GM12878 (cell line): ENCODE data around the gene TBCD. TPM values are rescaled to one million over a fixed set of nuclear protein-coding genes. Genes with fewer than 3 reads are reported as not detected.

Source experiments
- ATAC-seq: fragments of 200-7000 bp; cut with Tn5 transposase; 3 replicates; pipeline ENCODE4 v1.9.1; 2020; ENCODE audit warnings: mild to moderate bottlenecking, moderate library complexity
- BruUV-seq: library from RNA; stranded (reverse); fragments of 400-500 nt; replicated peaks from 2 replicates; lab custom pipeline; 2021; lab: Mats Ljungman, UMichigan
- CTCF ChIA-PET: fragments of 300-600 bp; sonication (Branson Sonifier 250); formaldehyde crosslinking; extraction: SDS; loops from one replicate; lab custom pipeline; 2021; ENCODE audit warnings: inconsistent platforms; lab: Yijun Ruan, JAX
- POLR2A ChIA-PET: fragments of 350-600 bp; formaldehyde crosslinking; extraction: SDS; loops from one replicate; lab custom pipeline; 2021; ENCODE audit warnings: inconsistent platforms; lab: Charles Lee
- RAD21 ChIA-PET: fragments of 300-600 bp; sonication (Branson Sonifier 250); formaldehyde crosslinking; loops from one replicate; lab custom pipeline; 2023; ENCODE audit warnings: antibody characterized with exemption; ENCODE audit not compliant: unreplicated experiment; lab: Charles Lee
- SMC1A ChIA-PET: fragments of 300-600 bp; sonication (Branson Sonifier 250); formaldehyde crosslinking; loops from one replicate; lab custom pipeline; 2023; ENCODE audit not compliant: unreplicated experiment, uncharacterized antibody; lab: Charles Lee
- DNase-seq: peaks from one replicate; pipeline ENCODE4 v3.0.0-alpha.2; 2011; ENCODE audit warnings: low read depth, low spot score
- FAIRE-seq: peaks from 3 replicates; lab custom pipeline; 2011; peaks lifted over from hg19 to GRCh38; lab: Jason Lieb, UNC
- H2AFZ ChIP-seq: 2 replicates; pipeline ENCODE4 v1.6.0; 2011; ENCODE audit warnings: low read depth, low read length, control low read depth; ENCODE audit not compliant: control insufficient read depth
- H3K27ac ChIP-seq: 2 replicates; pipeline ENCODE4 v1.5.1; 2011; ENCODE audit warnings: control low read depth; ENCODE audit not compliant: control insufficient read depth, insufficient read depth
- H3K27me3 ChIP-seq, 2 experiments: replicated peaks in 1 of 2; 2 replicates each; pipeline versions ENCODE4 v1.6.0 to v1.6.1; 2011; ENCODE audit warnings: low read length in 1 of 2; ENCODE audit not compliant: control insufficient read depth in 2 of 2, insufficient read depth in 2 of 2
- H3K36me3 ChIP-seq, 2 experiments: 2 replicates each; pipeline ENCODE4 v1.5.1; 2011; ENCODE audit warnings: low read length in 1 of 2; ENCODE audit not compliant: control insufficient read depth in 2 of 2, insufficient read depth in 2 of 2
- H3K4me1 ChIP-seq: 2 replicates; pipeline ENCODE4 v1.6.1; 2011; ENCODE audit warnings: mild to moderate bottlenecking, low read length, moderate library complexity, mixed read lengths; ENCODE audit not compliant: control insufficient read depth, insufficient read depth
- H3K4me2 ChIP-seq: 2 replicates; pipeline ENCODE4 v1.6.0; 2011; ENCODE audit warnings: control low read depth; ENCODE audit not compliant: control insufficient read depth, insufficient read depth
- H3K4me3 ChIP-seq: fragments of 200-600 bp; sonication (generic); 2 replicates; pipeline ENCODE4 v1.5.1; 2016
- H3K79me2 ChIP-seq: 2 replicates; pipeline ENCODE4 v1.6.0; 2011; ENCODE audit warnings: low read length; ENCODE audit not compliant: control insufficient read depth, insufficient read depth
- H3K9ac ChIP-seq: 2 replicates; pipeline ENCODE4 v1.8.0; 2011; ENCODE audit warnings: low read length, control low read depth, mixed read lengths; ENCODE audit not compliant: control insufficient read depth, insufficient read depth
- H3K9me3 ChIP-seq: replicated peaks from 3 replicates; pipeline ENCODE4 v1.5.1; 2011; ENCODE audit warnings: mild to moderate bottlenecking, low read length; ENCODE audit not compliant: control insufficient read depth, insufficient read depth
- H4K20me1 ChIP-seq: 2 replicates; pipeline ENCODE4 v1.6.0; 2011; ENCODE audit not compliant: control insufficient read depth, insufficient read depth
- BACH1 ChIP-seq: fragments of 450-650 bp; IDR thresholded peaks from 2 replicates; pipeline ENCODE4 v1.6.1; 2017; ENCODE audit warnings: mild to moderate bottlenecking, borderline replicate concordance
- BCL11A ChIP-seq: IDR thresholded peaks from 2 replicates; pipeline ENCODE4 v1.6.1; 2011; ENCODE audit warnings: low read depth, low read length
- BCL3 ChIP-seq: IDR thresholded peaks from 2 replicates; pipeline ENCODE4 v1.6.1; 2011; ENCODE audit warnings: borderline replicate concordance, low read depth, mild to moderate bottlenecking, moderate library complexity, low read length; ENCODE audit not compliant: insufficient read depth, poor library complexity, severe bottlenecking
- CBFB ChIP-seq: IDR thresholded peaks from 2 replicates; pipeline ENCODE4 v1.6.1; 2016; ENCODE audit warnings: antibody characterized with exemption, low read depth
- MAX ChIP-seq: IDR thresholded peaks from 2 replicates; pipeline ENCODE4 v1.6.1; 2012; ENCODE audit warnings: low read depth, low read length, improper control_type of control experiment
- NBN ChIP-seq: fragments of 450-650 bp; IDR thresholded peaks from 2 replicates; pipeline ENCODE4 v1.6.1; 2016
- NR2F1 ChIP-seq: fragments of 450-650 bp; conservative IDR thresholded peaks from 2 replicates; pipeline ENCODE4 v1.6.1; 2017; ENCODE audit warnings: mild to moderate bottlenecking
- NRF1 ChIP-seq: conservative IDR thresholded peaks from 2 replicates; pipeline ENCODE4 v1.6.1; 2011; ENCODE audit warnings: mild to moderate bottlenecking, low read depth, low read length, improper control_type of control experiment
- PBX3 ChIP-seq: IDR thresholded peaks from 2 replicates; pipeline ENCODE4 v1.6.1; 2011; ENCODE audit warnings: mild to moderate bottlenecking, low read depth, low read length, moderate library complexity; ENCODE audit not compliant: insufficient replicate concordance
- PRDM15 ChIP-seq: fragments of 450-650 bp; formaldehyde crosslinking; IDR thresholded peaks from 2 replicates; pipeline ENCODE4 v1.4.0; 2020; ENCODE audit warnings: mild to moderate bottlenecking, moderate library complexity
- SMAD1 ChIP-seq: fragments of 450-650 bp; IDR thresholded peaks from 2 replicates; pipeline ENCODE4 v1.6.1; 2018; ENCODE audit warnings: mild to moderate bottlenecking, low read depth; ENCODE audit not compliant: partially characterized antibody
- SPI1 ChIP-seq: IDR thresholded peaks from 2 replicates; pipeline ENCODE4 v1.6.1; 2011; ENCODE audit warnings: low read depth, mild to moderate bottlenecking, low read length, moderate library complexity, borderline replicate concordance; ENCODE audit not compliant: insufficient read depth
- SREBF1 ChIP-seq: IDR thresholded peaks from 2 replicates; pipeline ENCODE4 v1.6.1; 2012; ENCODE audit warnings: mild to moderate bottlenecking, low read length
- USF1 ChIP-seq: IDR thresholded peaks from 2 replicates; pipeline ENCODE4 v1.6.1; 2011; ENCODE audit warnings: borderline replicate concordance, low read depth, mild to moderate bottlenecking, moderate library complexity, mixed read lengths, low read length; ENCODE audit not compliant: insufficient read depth; ENCODE audit errors: extremely low read length
- WRNIP1 ChIP-seq: IDR thresholded peaks from 2 replicates; pipeline ENCODE4 v1.6.1; 2011; ENCODE audit warnings: low read depth, low read length, improper control_type of control experiment, borderline replicate concordance
- whole genome bisulfite sequencing: methylation state at CpG from one replicate; pipeline ENCODE4 v1.1.6; 2016; ENCODE audit warnings: low lambda C conversion rate; ENCODE audit not compliant: insufficient replicate concordance, insufficient coverage; ENCODE audit errors: missing lambda C conversion rate; 5-methylcytosine and 5-hydroxymethylcytosine counted together
- in situ Hi-C: fragments of 300-500 bp; cut with MboI; formaldehyde crosslinking; loops from 9 replicates; pipeline ENCODE4 v1.14.3; 2018; ENCODE audit warnings: mixed read lengths
- intact Hi-C: fragments of 100-400 bp; cut with micrococcal nuclease; formaldehyde crosslinking; loops from one replicate; pipeline ENCODE4 v1.14.2; 2022; ENCODE audit not compliant: unreplicated experiment
- polyA plus RNA-seq, 11 experiments: library from polyadenylated mRNA; depleted of rRNA in 4 of 11; unstranded in 6 of 11; stranded (reverse) in 5 of 11; fragments of >200 nt; fragmentation: Nextera tagmentation in 4 of 11; fragmentation: Illumina TruSeq in 1 of 11; extraction: Ambion mirVana in 4 of 11; extraction: Trizol in 1 of 11; gene quantifications; 1 replicate in 1 of 11; 2 replicates in 10 of 11; pipeline versions ENCODE4 v1.2.1 to v1.2.3, GENCODE V29; 2011 to 2016; ENCODE audit warnings: inconsistent platforms in 2 of 11, missing spikeins in 2 of 11, low read depth in 1 of 11
- total RNA-seq, 4 experiments: library from RNA; depleted of rRNA in 3 of 4; stranded (reverse); fragments of >200 nt in 3 of 4; fragmentation: Illumina TruSeq in 1 of 4; extraction: Trizol in 1 of 4; gene quantifications; 2 replicates each; pipeline versions ENCODE4 v1.2.1 to v1.2.3, GENCODE V29; 2013 to 2021

The TBCD gene
- total and polyA plus RNA-seq, 10 of the 15 experiments (the other 5 are each of a cell fraction or from before 2014, with no cell fraction given), result 10.3 to 114 (median 52.4) TPM

GRCh38 chr17:82720204-82720603 is 31.7 kb upstream of the TBCD start (continued):
- no peak for TF ChIP-seq MAX
- no peak for TF ChIP-seq PRDM15 (CRISPR knock-in tag)
- no peak for TF ChIP-seq USF1
- no peak for TF ChIP-seq SMAD1
- no peak for TF ChIP-seq NR2F1

- Histone ChIP-seq H3K27me3 (no peaks in the 10 kb centered on the region), H3K27ac (no peak overlapping the region), H3K4me1 (peaks cover 6% of the 10 kb centered on the region), H2AFZ (no peak overlapping the region), H3K79me2 (peaks cover 8% of the 10 kb centered on the region), H3K9ac (no peak overlapping the region), H4K20me1 (no peaks in the 10 kb centered on the region), H3K4me2 (no peak overlapping the region), H3K9me3 (no peaks in the 10 kb centered on the region), H3K4me3 (no peak overlapping the region), H3K36me3 (peaks cover 4 to 9% of the 10 kb centered on the region in 2 experiments; a peak in 3 of 4 replicates)
- whole genome bisulfite sequencing, result 92% methylated on average over 19 of the region's 19 CpGs
- CTCF ChIA-PET, result no interaction called here
- in situ Hi-C loops (no loop called here), intact Hi-C loops (no loop called here)
- POLR2A ChIA-PET, result no interaction called here
- ATAC-seq (no peak), FAIRE-seq (no peak), DNase-seq (no peak)
- no TSS peak for BruUV-seq
- RAD21 ChIA-PET, result no interaction called here
- SMC1A ChIA-PET, result no interaction called here
- TF ChIP-seq SREBF1 (no peak), BCL3 (no peak), BACH1 (no peak), BCL11A (no peak), PBX3 (no peak), WRNIP1 (no peak), NRF1 (no peak), NBN (no peak), SPI1 (no peak), CBFB (no peak)
These were observed 29.4 kb upstream of the TBCD start for GRCh38 chr17:82722341-82723013.
